ENCODE results near the gene PTPRS. TPM values are rescaled to one million over a fixed set of nuclear protein-coding genes. Genes with fewer than 3 reads are reported as not detected.

The PTPRS gene
- polyA plus RNA-seq, 1 donor (not counting 4 experiments of a cell fraction or from before 2014, with no cell fraction given): 2.5 TPM

DNA sequence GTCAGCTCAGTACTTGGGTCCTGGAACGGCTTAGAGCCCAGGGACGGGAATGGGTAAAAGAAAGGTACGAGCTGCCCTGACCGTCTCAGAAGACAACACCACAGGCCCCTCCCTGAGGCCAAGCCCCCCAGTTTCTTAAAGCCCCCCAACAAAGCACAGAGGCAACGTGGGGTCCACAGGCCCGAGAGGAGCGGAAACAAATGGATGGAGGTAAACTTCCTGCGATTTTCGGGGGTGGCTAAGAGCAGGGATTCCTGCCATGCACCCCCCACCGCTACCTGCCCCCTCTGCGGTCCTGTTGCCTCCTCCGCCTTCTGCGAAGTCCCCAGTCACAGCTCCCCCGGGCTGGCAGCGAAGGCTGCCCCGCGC is 48.2 kb downstream of the PTPRS start:
- dilution Hi-C loops (cut with MboI; ENCODE audit: extremely low pct_ligation_motif_present, low sequenced_read_pairs): no loop called here
- peaks cover 7% of the 10 kb centered on the region for H3K27me3 ChIP-seq (ENCODE audit: control insufficient read depth, extremely low read depth, insufficient read depth, low read length)
- no peaks in the 10 kb centered on the region for H3K79me2 ChIP-seq (ENCODE audit: control insufficient read depth, insufficient read depth, low read length)
- peak overlapping the region; percentile 71 for H3K4me2 ChIP-seq (ENCODE audit: control insufficient read depth, extremely low read depth, insufficient read depth, low read depth, low read length)
- H3K4me1 ChIP-seq (ENCODE audit: control insufficient read depth, extremely low read depth, insufficient read depth, low read length): peaks cover 3% of the 10 kb centered on the region
- TF ChIP-seq EZH2 (IDR thresholded peaks at IDR 0.05; ENCODE audit: low read length): no peak
- TF ChIP-seq, protein P1, sequence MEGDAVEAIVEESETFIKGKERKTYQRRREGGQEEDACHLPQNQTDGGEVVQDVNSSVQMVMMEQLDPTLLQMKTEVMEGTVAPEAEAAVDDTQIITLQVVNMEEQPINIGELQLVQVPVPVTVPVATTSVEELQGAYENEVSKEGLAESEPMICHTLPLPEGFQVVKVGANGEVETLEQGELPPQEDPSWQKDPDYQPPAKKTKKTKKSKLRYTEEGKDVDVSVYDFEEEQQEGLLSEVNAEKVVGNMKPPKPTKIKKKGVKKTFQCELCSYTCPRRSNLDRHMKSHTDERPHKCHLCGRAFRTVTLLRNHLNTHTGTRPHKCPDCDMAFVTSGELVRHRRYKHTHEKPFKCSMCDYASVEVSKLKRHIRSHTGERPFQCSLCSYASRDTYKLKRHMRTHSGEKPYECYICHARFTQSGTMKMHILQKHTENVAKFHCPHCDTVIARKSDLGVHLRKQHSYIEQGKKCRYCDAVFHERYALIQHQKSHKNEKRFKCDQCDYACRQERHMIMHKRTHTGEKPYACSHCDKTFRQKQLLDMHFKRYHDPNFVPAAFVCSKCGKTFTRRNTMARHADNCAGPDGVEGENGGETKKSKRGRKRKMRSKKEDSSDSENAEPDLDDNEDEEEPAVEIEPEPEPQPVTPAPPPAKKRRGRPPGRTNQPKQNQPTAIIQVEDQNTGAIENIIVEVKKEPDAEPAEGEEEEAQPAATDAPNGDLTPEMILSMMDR (optimal IDR thresholded peaks at IDR 0.05 in 1 of 3, IDR thresholded peaks at IDR 0.05 in 1 of 3, conservative IDR thresholded peaks at IDR 0.05 in 1 of 3; ENCODE audit: extremely low read depth in 1 of 3, insufficient read depth in 2 of 3, low read length in 3 of 3): no peak
- no peak for FAIRE-seq
- no peaks in the 10 kb centered on the region for H3K9me3 ChIP-seq (ENCODE audit: control insufficient read depth, low read depth, low read length)
- H3K27ac ChIP-seq (ENCODE audit: control insufficient read depth, insufficient read depth, low read length): no peak overlapping the region
- DNase-seq (ENCODE audit: low read depth, low spot score): no peak
- H3K36me3 ChIP-seq (ENCODE audit: control insufficient read depth in 2 of 2, extremely low read depth in 1 of 2, insufficient read depth in 2 of 2, low read length in 2 of 2): no peaks in the 10 kb centered on the region
- H2AFZ ChIP-seq (ENCODE audit: control insufficient read depth, low read length): no peak overlapping the region
- no peaks in the 10 kb centered on the region for H3K9me1 ChIP-seq (ENCODE audit: control insufficient read depth, extremely low read depth, insufficient read depth, low read length)
- peak overlapping the region; percentile 22 for H3K9ac ChIP-seq (ENCODE audit: control insufficient read depth, extremely low read depth, insufficient read depth, low read length)
- H4K20me1 ChIP-seq (ENCODE audit: control insufficient read depth, extremely low read depth, insufficient read depth, low read length): no peaks in the 10 kb centered on the region
- peak overlapping the region; percentile 38 to 59 (median 57) for H3K4me3 ChIP-seq (ENCODE audit: control insufficient read depth in 2 of 3, extremely low read depth in 1 of 3, insufficient read depth in 2 of 3, low read depth in 1 of 3, low read length in 3 of 3)

DNA sequence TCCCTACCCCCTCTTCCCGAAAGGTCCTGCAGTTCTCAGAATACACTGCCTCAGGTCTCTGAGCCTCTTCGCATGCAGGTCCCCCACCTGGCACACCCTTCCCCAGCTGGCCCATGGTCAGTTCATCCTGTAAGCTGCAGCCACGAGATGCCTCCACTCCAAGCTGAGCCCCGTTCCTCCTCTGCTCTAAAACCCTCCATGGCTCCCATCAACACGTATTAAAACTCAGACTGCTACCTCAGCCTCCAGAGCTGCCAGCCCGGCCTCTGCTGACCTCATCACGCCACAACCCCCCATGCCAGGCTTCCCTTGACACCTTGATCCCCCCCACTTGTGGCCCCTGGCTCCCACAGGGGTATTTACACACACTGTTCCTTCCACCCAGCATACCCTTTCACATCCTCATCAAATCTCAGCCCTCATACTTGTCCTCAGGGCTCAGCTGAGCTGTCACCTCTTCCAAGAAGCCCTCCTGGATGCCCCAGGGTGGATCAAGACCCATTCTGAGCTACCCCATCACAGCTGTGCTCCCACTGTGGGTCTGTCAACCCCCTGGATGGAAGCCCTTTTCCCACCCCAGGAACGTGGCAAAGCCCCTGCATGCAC is 48.9 kb downstream of the PTPRS start:
- no peaks in the 10 kb centered on the region for H3K9me1 ChIP-seq (ENCODE audit: control insufficient read depth, extremely low read depth, insufficient read depth, low read length)
- peaks cover 7% of the 10 kb centered on the region for H3K27me3 ChIP-seq (ENCODE audit: control insufficient read depth, extremely low read depth, insufficient read depth, low read length)
- H2AFZ ChIP-seq (ENCODE audit: control insufficient read depth, low read length): no peak overlapping the region
- H3K9me3 ChIP-seq (ENCODE audit: control insufficient read depth, low read depth, low read length): no peaks in the 10 kb centered on the region
- no peak overlapping the region for H3K27ac ChIP-seq (ENCODE audit: control insufficient read depth, insufficient read depth, low read length)
- no peak for DNase-seq (ENCODE audit: low read depth, low spot score)
- TF ChIP-seq, protein P1 (optimal IDR thresholded peaks at IDR 0.05 in 1 of 3, IDR thresholded peaks at IDR 0.05 in 1 of 3, conservative IDR thresholded peaks at IDR 0.05 in 1 of 3; ENCODE audit: extremely low read depth in 1 of 3, insufficient read depth in 2 of 3, low read length in 3 of 3): no peak
- TF ChIP-seq EZH2 (IDR thresholded peaks at IDR 0.05; ENCODE audit: low read length): no peak
- H3K4me1 ChIP-seq (ENCODE audit: control insufficient read depth, extremely low read depth, insufficient read depth, low read length): peaks cover 3% of the 10 kb centered on the region
- H3K9ac ChIP-seq (ENCODE audit: control insufficient read depth, extremely low read depth, insufficient read depth, low read length): no peak overlapping the region
- FAIRE-seq: no peak
- dilution Hi-C loops (cut with MboI; ENCODE audit: extremely low pct_ligation_motif_present, low sequenced_read_pairs): no loop called here
- H3K4me3 ChIP-seq (ENCODE audit: control insufficient read depth in 2 of 3, extremely low read depth in 1 of 3, insufficient read depth in 2 of 3, low read depth in 1 of 3, low read length in 3 of 3): no peak overlapping the region
- no peak overlapping the region for H3K4me2 ChIP-seq (ENCODE audit: control insufficient read depth, extremely low read depth, insufficient read depth, low read depth, low read length)
- no peaks in the 10 kb centered on the region for H3K36me3 ChIP-seq (ENCODE audit: control insufficient read depth in 2 of 2, extremely low read depth in 1 of 2, insufficient read depth in 2 of 2, low read length in 2 of 2)
- no peaks in the 10 kb centered on the region for H4K20me1 ChIP-seq (ENCODE audit: control insufficient read depth, extremely low read depth, insufficient read depth, low read length)
- no peaks in the 10 kb centered on the region for H3K79me2 ChIP-seq (ENCODE audit: control insufficient read depth, insufficient read depth, low read length)

Other genes with a start within 250 kb of the PTPRS start
- not detected in 3 replicates for gene ZNRF4, start 114.6 kb upstream of the PTPRS start, polyA plus RNA-seq
- 5.6 to 20.3 TPM (median 9.7 TPM) in 3 replicates for gene TINCR, start 227.1 kb upstream of the PTPRS start, polyA plus RNA-seq

Measured in keratinocyte (primary cell).